HG02571 (cell line): ENCODE data around the gene COL23A1.
A peak's percentile ranks its signal among the peaks of the same experiment; 100 is the strongest.
"Not testable (repeated sequence)": the region's sequence is repeated elsewhere in the genome, so short reads cannot be mapped to it uniquely, and the experiment has no call there.

Source experiments
- ATAC-seq: cut with Tn5 transposase; IDR thresholded peaks from one replicate; pipeline ENCODE4 v1.9.1; 2021; ENCODE audit warnings: mild to moderate bottlenecking, moderate library complexity; ENCODE audit not compliant: unreplicated experiment

The COL23A1 gene

GRCh38 chr5:178206166-178207101 is 383.8 kb downstream of the COL23A1 start:
- ATAC-seq: no peak

- ATAC-seq: no peak
These were observed 384.5 kb downstream of the COL23A1 start for GRCh38 chr5:178205749-178206047.

- peak; percentile 47 for ATAC-seq
These were observed 385.1 kb downstream of the COL23A1 start for GRCh38 chr5:178204935-178205748.

- peak; percentile 92 for ATAC-seq
These were observed 385.8 kb downstream of the COL23A1 start, which contains the start of gene HNRNPAB for GRCh38 chr5:178204182-178204934. Gene HNRNPAB (plus strand): TSS chr5:178204533. CDS start chr5:178204838, 305 bp downstream.

GRCh38 chr5:178203670-178204181 is 386.5 kb downstream of the COL23A1 start:
- ATAC-seq: no peak

GRCh38 chr5:178202541-178202940 is 387.7 kb downstream of the COL23A1 start:
- ATAC-seq: no peak

GRCh38 chr5:178201927-178202235 is 388.3 kb downstream of the COL23A1 start:
- no peak for ATAC-seq

GRCh38 chr5:178201221-178201926 is 388.8 kb downstream of the COL23A1 start:
- no peak for ATAC-seq

GRCh38 chr5:178199581-178200434 is 390.4 kb downstream of the COL23A1 start:
- ATAC-seq: no peak

GRCh38 chr5:178198706-178199105 is 391.5 kb downstream of the COL23A1 start:
- no peak for ATAC-seq

GRCh38 chr5:178198151-178198550 is 392.0 kb downstream of the COL23A1 start:
- ATAC-seq: not testable (repeated sequence)

GRCh38 chr5:178196986-178197385 is 393.2 kb downstream of the COL23A1 start:
- no peak for ATAC-seq

GRCh38 chr5:178196281-178196812 is 393.8 kb downstream of the COL23A1 start:
- no peak for ATAC-seq

GRCh38 chr5:178194026-178194425 is 396.2 kb downstream of the COL23A1 start:
- ATAC-seq: no peak

- no peak for ATAC-seq
These were observed 396.9 kb downstream of the COL23A1 start for GRCh38 chr5:178193251-178193809.

- ATAC-seq: no peak
These were observed 397.4 kb downstream of the COL23A1 start for GRCh38 chr5:178192787-178193186.

- no peak for ATAC-seq
These were observed 397.9 kb downstream of the COL23A1 start for GRCh38 chr5:178192244-178192643.

GRCh38 chr5:178191661-178192060 is 398.5 kb downstream of the COL23A1 start:
- no peak for ATAC-seq

GRCh38 chr5:178189433-178189832 is 400.8 kb downstream of the COL23A1 start:
- ATAC-seq: no peak
